GM04504 (cell line): ENCODE measurements around the gene MRPL20.
"Not testable (repeated sequence)": the region's sequence is repeated elsewhere in the genome, so short reads cannot be mapped to it uniquely, and the experiment has no call there.

Source experiments
- DNase-seq: peaks from one replicate; pipeline ENCODE4 v3.0.0-alpha.2; 2012; ENCODE audit warnings: low read depth

MRPL20 gene

GRCh38 chr1:1385339-1385738 is 21.8 kb downstream of the MRPL20 start:
- DNase-seq: not testable (repeated sequence)

- no peak for DNase-seq
Measured at GRCh38 chr1:1381294-1381693, 25.8 kb downstream of the MRPL20 start.

- DNase-seq: no peak
Measured at GRCh38 chr1:1380860-1381259, 26.2 kb downstream of the MRPL20 start.

- DNase-seq: no peak
Measured at GRCh38 chr1:1377540-1378205, 29.4 kb downstream of the MRPL20 start.

GRCh38 chr1:1376551-1377226 is 30.4 kb downstream of the MRPL20 start:
- DNase-seq: no peak

GRCh38 chr1:1374929-1375662 is 32.0 kb downstream of the MRPL20 start, which contains the start of gene AURKAIP1:
Gene AURKAIP1 (minus strand): TSS chr1:1375207. CDS start chr1:1374756, 451 bp downstream.
- DNase-seq: peak; percentile 100

GRCh38 chr1:1374589-1374928 is 32.5 kb downstream of the MRPL20 start:
- DNase-seq: no peak

- DNase-seq: no peak
Measured at GRCh38 chr1:1373815-1374588, 33.1 kb downstream of the MRPL20 start.

- DNase-seq: no peak
Measured at GRCh38 chr1:1373051-1373814, 33.9 kb downstream of the MRPL20 start.

- no peak for DNase-seq
Measured at GRCh38 chr1:1371746-1372711, 35.1 kb downstream of the MRPL20 start.

- no peak for DNase-seq
Measured at GRCh38 chr1:1371364-1371745, 35.7 kb downstream of the MRPL20 start.

GRCh38 chr1:1370771-1371300 is 36.3 kb downstream of the MRPL20 start:
- no peak for DNase-seq

- DNase-seq: not testable (repeated sequence)
Measured at GRCh38 chr1:1370094-1370493, 37.0 kb downstream of the MRPL20 start.

- no peak for DNase-seq
Measured at GRCh38 chr1:1367315-1367714, 39.8 kb downstream of the MRPL20 start.

GRCh38 chr1:1366699-1367066 is 40.4 kb downstream of the MRPL20 start:
- DNase-seq: no peak

- DNase-seq: no peak
Measured at GRCh38 chr1:1365875-1366698, 41.0 kb downstream of the MRPL20 start.

GRCh38 chr1:1364266-1364665 is 42.8 kb downstream of the MRPL20 start:
- no peak for DNase-seq

GRCh38 chr1:1361982-1362423 is 45.1 kb downstream of the MRPL20 start:
- peak; percentile 78 for DNase-seq
